MCF 10A (cell line): ENCODE data around the gene UBE2I. TPM values are rescaled to one million over a fixed set of nuclear protein-coding genes. Genes with fewer than 3 reads are reported as not detected.
A peak's percentile ranks its signal among the peaks of the same experiment; 100 is the strongest.

ENCODE experiments used
- BruUV-seq: library from RNA; stranded (reverse); fragments of 400-500 nt; replicated peaks from 2 replicates; lab custom pipeline; 2021; lab: Mats Ljungman, UMichigan
- CTCF ChIA-PET: fragments of 300-600 bp; sonication (Branson Sonifier 250); formaldehyde crosslinking; extraction: SDS; loops from one replicate; lab custom pipeline; 2021; ENCODE audit warnings: antibody characterized with exemption, inconsistent platforms; lab: Yijun Ruan, JAX
- POLR2A ChIA-PET: fragments of 300-600, 350-650 bp; sonication (Branson Sonifier 250); formaldehyde crosslinking; extraction: SDS; loops from one replicate; lab custom pipeline; 2020; ENCODE audit warnings: antibody characterized with exemption, inconsistent platforms; lab: Yijun Ruan, JAX
- DNase-seq: peaks from one replicate; pipeline ENCODE4 v3.0.0-alpha.2; 2018; ENCODE audit not compliant: unreplicated experiment
- H3K27ac Mint-ChIP-seq: one replicate; pipeline ENCODE4 v1.8.0; 2022; ENCODE audit warnings: mild to moderate bottlenecking, low read depth, mixed read lengths; ENCODE audit not compliant: unreplicated experiment
- H3K27me3 Mint-ChIP-seq: one replicate; pipeline ENCODE4 v1.8.0; 2022; ENCODE audit warnings: mixed read lengths; ENCODE audit not compliant: insufficient read depth, unreplicated experiment
- H3K36me3 Mint-ChIP-seq: one replicate; pipeline ENCODE4 v1.8.0; 2022; ENCODE audit warnings: mild to moderate bottlenecking, moderate library complexity, mixed read lengths; ENCODE audit not compliant: insufficient read depth, unreplicated experiment
- H3K4me1 Mint-ChIP-seq: one replicate; pipeline ENCODE4 v1.8.0; 2022; ENCODE audit warnings: mixed read lengths; ENCODE audit not compliant: insufficient read depth, unreplicated experiment
- H3K4me3 Mint-ChIP-seq: one replicate; pipeline ENCODE4 v1.8.0; 2022; ENCODE audit warnings: mild to moderate bottlenecking, moderate library complexity, mixed read lengths; ENCODE audit not compliant: unreplicated experiment
- H3K9me3 Mint-ChIP-seq: one replicate; pipeline ENCODE4 v1.8.0; 2022; ENCODE audit warnings: mixed read lengths; ENCODE audit not compliant: unreplicated experiment
- CTCF ChIP-seq: fragments of 200-600 bp; IDR thresholded peaks from one replicate; pipeline ENCODE4 v1.8.0; 2022; ENCODE audit warnings: antibody characterized with exemption, mild to moderate bottlenecking; ENCODE audit not compliant: unreplicated experiment
- intact Hi-C: fragments of 100-400 bp; cut with micrococcal nuclease; formaldehyde crosslinking; loops from 2 replicates; pipeline ENCODE4 v1.14.1; 2022
- total RNA-seq: library from RNA; stranded (reverse); gene quantifications from 2 replicates; pipeline ENCODE4 v1.2.3, GENCODE V29; 2022

UBE2I gene
- total RNA-seq, 1 experiment from 2014 or later, result 163 TPM

- peak overlapping the region; percentile 96 for H3K4me3 Mint-ChIP-seq
- DNase-seq, result peak; percentile 38
- ChIA-PET POLR2A (interaction anchor here (0.6 to 1.8 kb wide), 13 partner anchors 9 to 587 kb away, joined by 3 to 22 read pairs (median 4); partner anchors contain the start of genes ANTKMT, JPT2, NUBP2 and SPSB3), CTCF (interaction anchor here (0.7 kb wide), 1 partner anchor 48 kb away, joined by 3 read pairs; no protein-coding TSS in a partner anchor)
- no peaks in the 10 kb centered on the region for H3K9me3 Mint-ChIP-seq
- H3K27ac Mint-ChIP-seq, result peak overlapping the region; percentile 100
- no peak for TF ChIP-seq CTCF
- peaks cover 18% of the 10 kb centered on the region for H3K4me1 Mint-ChIP-seq
- H3K27me3 Mint-ChIP-seq, result no peaks in the 10 kb centered on the region
- intact Hi-C loops, result loop anchor here (10.0 kb wide), 1 partner anchor 116 kb away; the partner anchor contains the start of gene UQCC4
- H3K36me3 Mint-ChIP-seq, result no peaks in the 10 kb centered on the region
- BruUV-seq, result no TSS peak
Measured at GRCh38 chr16:1308036-1308976, 1.1 kb upstream of the UBE2I start.

DNA sequence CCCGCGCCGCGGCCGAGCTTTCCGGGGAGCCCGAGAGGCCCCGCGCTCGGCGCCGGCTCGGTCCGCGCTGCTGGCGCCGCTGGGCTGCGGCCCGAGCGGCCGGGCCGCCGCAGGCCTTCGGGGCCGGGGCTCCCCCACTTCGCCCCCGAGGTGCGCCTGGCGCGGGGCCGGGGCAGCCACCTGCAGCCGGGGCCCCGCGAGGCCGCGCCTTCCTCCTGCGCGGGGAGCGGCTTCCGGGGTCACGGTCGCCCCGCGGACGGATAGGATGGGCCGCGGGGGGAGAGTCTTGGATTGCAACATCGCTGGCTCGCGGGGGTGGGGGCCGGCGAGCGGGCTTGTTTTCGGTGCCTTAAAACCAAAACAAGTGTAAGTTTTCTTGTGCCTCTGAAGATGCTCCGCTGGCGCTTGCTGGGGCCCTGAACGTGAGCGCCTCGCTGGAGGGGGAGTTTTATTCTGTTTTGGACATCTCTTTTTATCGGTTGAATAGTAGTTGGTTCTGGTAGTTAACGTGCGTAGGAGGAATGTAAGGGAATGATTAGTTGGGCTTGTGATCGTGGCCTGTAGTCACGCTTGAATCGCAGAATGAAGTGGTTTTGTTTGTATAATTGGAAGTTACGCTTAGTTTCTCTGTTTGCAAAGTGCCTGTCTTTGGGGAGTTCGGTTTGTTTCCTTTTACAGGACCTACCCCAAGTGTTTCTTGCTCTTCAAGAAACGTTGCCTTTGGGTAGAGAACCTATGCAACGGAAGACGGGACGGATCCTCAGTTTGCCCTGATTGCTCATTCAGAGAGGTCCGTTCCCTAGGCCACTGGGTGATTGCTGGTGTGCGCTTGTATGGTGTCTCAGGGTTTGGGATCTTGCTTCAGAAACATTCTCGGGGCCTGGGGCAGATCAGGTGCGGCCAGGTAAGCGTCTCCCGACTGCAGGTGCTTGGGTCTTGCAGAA is 724 bp downstream of the UBE2I start:
- H3K36me3 Mint-ChIP-seq, result peaks cover 12% of the 10 kb centered on the region
- peaks cover 13% of the 10 kb centered on the region for H3K4me1 Mint-ChIP-seq
- intact Hi-C loops, result loop anchor here (10.0 kb wide), 1 partner anchor 115 kb away; the partner anchor contains the start of gene UQCC4
- ChIA-PET POLR2A (interaction anchor here (1.0 to 1.8 kb wide), 7 partner anchors 11 to 110 kb away, joined by 3 to 22 read pairs (median 6); partner anchors contain the start of gene UQCC4), CTCF (interaction anchor here (0.7 kb wide), 1 partner anchor 483 kb away, joined by 3 read pairs; the partner anchor contains the start of gene IGFALS)
- H3K9me3 Mint-ChIP-seq, result no peaks in the 10 kb centered on the region
- TSS peak; percentile 79 for BruUV-seq
- no peak for TF ChIP-seq CTCF
- DNase-seq, result peak; percentile 44
- H3K4me3 Mint-ChIP-seq, result peak overlapping the region; percentile 96
- peak overlapping the region; percentile 95 for H3K27ac Mint-ChIP-seq
- H3K27me3 Mint-ChIP-seq, result no peaks in the 10 kb centered on the region

- BruUV-seq, result no TSS peak
Measured at GRCh38 chr16:1310832-1311200, 1.4 kb downstream of the UBE2I start.

More at GRCh38 chr16:1310832-1311200, 1.4 kb downstream of the UBE2I start:
- TF ChIP-seq CTCF, result no peak
- H3K27me3 Mint-ChIP-seq, result no peaks in the 10 kb centered on the region
- H3K9me3 Mint-ChIP-seq, result no peaks in the 10 kb centered on the region
- H3K4me1 Mint-ChIP-seq, result peaks cover 13% of the 10 kb centered on the region
- POLR2A ChIA-PET, result interaction anchor here (1.1 kb wide), 1 partner anchor 31 kb away, joined by 3 read pairs; no protein-coding TSS in a partner anchor
- peaks cover 18% of the 10 kb centered on the region for H3K36me3 Mint-ChIP-seq
- intact Hi-C loops, result no loop called here
- H3K4me3 Mint-ChIP-seq, result peak overlapping the region; percentile 96
- no peak for DNase-seq
- CTCF ChIA-PET, result interaction anchor here (0.7 kb wide), 1 partner anchor 483 kb away, joined by 3 read pairs; the partner anchor contains the start of gene IGFALS
- peak overlapping the region; percentile 95 for H3K27ac Mint-ChIP-seq
